ENCODE measurements around the gene VILL. TPM values are rescaled to one million over a fixed set of nuclear protein-coding genes. Genes with fewer than 3 reads are reported as not detected.

The VILL gene
- total RNA-seq, 1 donor from 2014 or later = 4.9 TPM

DNA sequence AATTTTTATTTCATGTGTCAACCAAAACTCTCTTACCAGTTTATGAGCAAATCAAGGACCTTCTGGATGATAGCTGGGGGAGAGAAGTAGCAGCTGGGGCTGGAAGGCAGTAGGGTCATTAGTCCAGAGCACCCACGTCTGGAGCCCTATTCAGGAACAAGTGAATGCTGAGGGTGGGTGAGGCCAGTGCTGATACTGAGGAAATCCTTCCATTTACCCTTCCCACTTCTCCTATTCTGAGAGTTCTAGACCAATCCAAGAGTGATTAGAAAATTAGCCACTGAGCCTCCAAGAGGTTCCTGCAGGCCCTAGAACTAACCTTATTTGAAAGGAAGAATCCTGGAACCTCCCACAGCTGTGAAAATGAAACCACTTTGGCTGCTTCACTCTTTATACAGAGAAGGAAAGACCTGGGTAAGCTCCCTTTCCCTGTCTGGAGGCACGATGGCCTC, 46.2 kb upstream of the VILL start:
- Mint-ChIP-seq H3K27me3 (ENCODE audit: low read depth) (no peaks in the 10 kb centered on the region), H3K9me3 (no peaks in the 10 kb centered on the region), H3K27ac (ENCODE audit: unreplicated experiment) (no peak overlapping the region), H3K4me1 (peaks cover 21% of the 10 kb centered on the region), H3K36me3 (ENCODE audit: low read depth) (peaks cover 2% of the 10 kb centered on the region), H3K4me3 (no peak overlapping the region)
- no peak for DNase-seq (ENCODE audit: low read depth, low spot score)
- TF ChIP-seq, protein P1, sequence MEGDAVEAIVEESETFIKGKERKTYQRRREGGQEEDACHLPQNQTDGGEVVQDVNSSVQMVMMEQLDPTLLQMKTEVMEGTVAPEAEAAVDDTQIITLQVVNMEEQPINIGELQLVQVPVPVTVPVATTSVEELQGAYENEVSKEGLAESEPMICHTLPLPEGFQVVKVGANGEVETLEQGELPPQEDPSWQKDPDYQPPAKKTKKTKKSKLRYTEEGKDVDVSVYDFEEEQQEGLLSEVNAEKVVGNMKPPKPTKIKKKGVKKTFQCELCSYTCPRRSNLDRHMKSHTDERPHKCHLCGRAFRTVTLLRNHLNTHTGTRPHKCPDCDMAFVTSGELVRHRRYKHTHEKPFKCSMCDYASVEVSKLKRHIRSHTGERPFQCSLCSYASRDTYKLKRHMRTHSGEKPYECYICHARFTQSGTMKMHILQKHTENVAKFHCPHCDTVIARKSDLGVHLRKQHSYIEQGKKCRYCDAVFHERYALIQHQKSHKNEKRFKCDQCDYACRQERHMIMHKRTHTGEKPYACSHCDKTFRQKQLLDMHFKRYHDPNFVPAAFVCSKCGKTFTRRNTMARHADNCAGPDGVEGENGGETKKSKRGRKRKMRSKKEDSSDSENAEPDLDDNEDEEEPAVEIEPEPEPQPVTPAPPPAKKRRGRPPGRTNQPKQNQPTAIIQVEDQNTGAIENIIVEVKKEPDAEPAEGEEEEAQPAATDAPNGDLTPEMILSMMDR (conservative IDR thresholded peaks at IDR 0.05) = no peak

DNA sequence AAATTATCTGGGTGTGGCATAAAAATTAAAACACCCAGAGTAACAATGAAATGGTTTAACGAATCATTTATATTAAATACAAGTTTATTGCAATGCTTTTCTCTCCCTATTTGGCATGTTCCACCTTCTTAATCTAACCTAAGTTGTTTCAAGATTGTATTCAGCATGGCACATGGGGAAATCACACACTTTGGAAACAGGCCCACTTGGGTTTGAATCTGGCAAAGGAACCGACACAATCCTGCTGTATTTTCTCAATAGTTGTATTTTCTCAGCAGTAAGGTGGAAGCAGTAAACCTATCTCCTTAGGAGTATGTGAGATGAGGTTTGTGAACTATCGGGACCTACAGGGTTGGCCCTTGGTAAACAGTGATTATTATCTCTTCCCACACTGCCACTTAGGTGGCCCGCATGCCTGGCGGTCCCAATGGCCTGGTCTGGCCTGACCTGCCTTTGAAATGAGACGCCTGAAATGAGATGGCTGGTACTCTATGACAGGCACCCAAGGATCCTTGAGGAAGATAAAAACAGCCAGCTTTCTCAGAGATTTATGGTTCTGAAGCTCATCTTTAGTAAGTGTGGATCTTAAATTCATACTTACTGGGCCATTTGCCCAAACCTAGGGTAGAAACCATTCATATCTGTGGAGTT, 45.3 kb upstream of the VILL start:
- Mint-ChIP-seq H3K36me3 (ENCODE audit: low read depth) (peaks cover 5% of the 10 kb centered on the region), H3K4me1 (peaks cover 21% of the 10 kb centered on the region), H3K27ac (ENCODE audit: unreplicated experiment) (no peak overlapping the region), H3K4me3 (no peak overlapping the region), H3K9me3 (no peaks in the 10 kb centered on the region), H3K27me3 (ENCODE audit: low read depth) (no peaks in the 10 kb centered on the region)
- TF ChIP-seq, protein P1 (conservative IDR thresholded peaks at IDR 0.05) = no peak
- no peak for DNase-seq (ENCODE audit: low read depth, low spot score)

DNA sequence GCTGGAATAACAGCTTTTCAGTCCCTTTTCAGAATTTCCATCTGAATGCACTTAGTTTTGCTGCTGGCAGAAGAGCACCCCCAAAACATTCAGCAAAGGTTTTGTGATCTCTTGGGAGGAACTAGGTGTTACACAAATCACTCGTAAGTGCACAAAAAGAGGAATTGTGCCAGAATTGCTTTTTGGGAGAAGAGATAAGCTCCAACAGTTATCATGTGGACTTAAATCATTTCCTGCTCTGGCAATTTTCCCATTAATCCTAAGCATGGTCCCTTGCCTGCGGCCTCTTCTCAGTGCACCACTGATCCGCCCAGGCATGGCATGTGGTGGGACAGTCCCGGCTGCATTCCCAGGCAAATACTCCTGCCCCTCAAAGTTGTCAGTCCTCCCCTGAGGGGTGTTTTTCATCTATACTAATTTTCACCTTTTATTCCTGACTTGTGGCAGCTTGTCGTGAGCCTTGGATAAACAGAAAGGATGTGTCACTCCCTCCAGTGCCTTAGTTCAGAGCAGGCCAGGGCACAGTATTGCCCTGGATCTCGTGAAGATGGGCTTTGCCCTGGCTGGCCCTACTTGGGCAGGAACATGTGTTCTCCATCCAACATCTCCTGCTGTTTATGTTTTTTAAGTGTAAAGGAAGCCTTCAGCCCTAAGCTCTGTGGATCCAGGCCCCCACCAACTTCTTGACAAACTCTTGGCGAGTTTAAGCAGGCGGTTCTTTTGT, 44.6 kb upstream of the VILL start:
- TF ChIP-seq, protein P1 (conservative IDR thresholded peaks at IDR 0.05) = no peak
- H3K9me3 Mint-ChIP-seq = no peaks in the 10 kb centered on the region
- peaks cover 21% of the 10 kb centered on the region for H3K4me1 Mint-ChIP-seq
- H3K36me3 Mint-ChIP-seq (ENCODE audit: low read depth) = peaks cover 11% of the 10 kb centered on the region
- H3K27ac Mint-ChIP-seq (ENCODE audit: unreplicated experiment) = peak overlapping the region; percentile 65
- H3K27me3 Mint-ChIP-seq (ENCODE audit: low read depth) = no peaks in the 10 kb centered on the region
- H3K4me3 Mint-ChIP-seq = no peak overlapping the region
- DNase-seq (ENCODE audit: low read depth, low spot score) = no peak

DNA sequence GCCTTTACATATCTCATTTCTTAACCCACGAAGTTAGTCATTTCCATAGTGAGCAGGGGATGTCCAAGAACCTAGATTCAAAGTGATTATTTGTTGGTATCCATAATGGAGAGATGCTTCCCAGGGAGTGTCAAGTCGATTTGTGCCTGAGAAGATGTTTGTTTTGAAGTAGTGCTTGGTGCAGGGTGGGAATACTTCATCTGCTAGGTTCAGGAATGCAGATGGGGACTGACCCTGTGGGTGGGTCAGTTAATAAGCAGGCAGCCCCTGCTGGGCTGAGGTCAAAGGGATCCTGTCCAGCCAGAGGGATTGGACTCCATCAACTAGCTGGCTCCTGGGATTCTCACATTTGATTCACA, 44.1 kb upstream of the VILL start:
- no peaks in the 10 kb centered on the region for H3K27me3 Mint-ChIP-seq (ENCODE audit: low read depth)
- H3K4me1 Mint-ChIP-seq = peaks cover 20% of the 10 kb centered on the region
- H3K4me3 Mint-ChIP-seq = no peak overlapping the region
- TF ChIP-seq, protein P1 (conservative IDR thresholded peaks at IDR 0.05) = no peak
- H3K27ac Mint-ChIP-seq (ENCODE audit: unreplicated experiment) = peak overlapping the region; percentile 65
- no peaks in the 10 kb centered on the region for H3K9me3 Mint-ChIP-seq
- DNase-seq (ENCODE audit: low read depth, low spot score) = no peak
- peaks cover 11% of the 10 kb centered on the region for H3K36me3 Mint-ChIP-seq (ENCODE audit: low read depth)

DNA sequence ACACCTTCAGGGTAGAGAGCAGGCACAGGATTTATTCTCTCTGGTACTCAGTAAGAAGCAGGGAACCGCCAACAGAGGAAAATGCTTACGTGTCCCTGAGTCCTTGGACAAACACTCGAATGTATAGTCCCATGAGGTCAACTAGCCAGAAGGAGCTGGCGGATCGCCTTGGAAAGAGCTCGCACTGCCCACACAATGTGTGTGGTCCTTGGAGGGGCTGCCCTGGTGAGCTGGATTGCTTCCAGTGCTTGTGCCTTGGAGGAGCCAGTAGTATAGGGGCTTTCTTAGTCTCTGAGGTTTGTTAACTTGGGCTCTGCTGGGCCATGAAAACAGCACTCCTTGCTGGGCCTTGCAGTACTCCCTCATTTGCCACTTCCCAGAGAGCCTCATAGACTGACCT, 40.7 kb upstream of the VILL start:
- no peak for DNase-seq (ENCODE audit: low read depth, low spot score)
- H3K9me3 Mint-ChIP-seq = no peaks in the 10 kb centered on the region
- TF ChIP-seq, protein P1 (conservative IDR thresholded peaks at IDR 0.05) = no peak
- peaks cover 13% of the 10 kb centered on the region for H3K4me1 Mint-ChIP-seq
- H3K36me3 Mint-ChIP-seq (ENCODE audit: low read depth) = peaks cover 22% of the 10 kb centered on the region
- peak overlapping the region; percentile 89 for H3K27ac Mint-ChIP-seq (ENCODE audit: unreplicated experiment)
- no peak overlapping the region for H3K4me3 Mint-ChIP-seq
- no peaks in the 10 kb centered on the region for H3K27me3 Mint-ChIP-seq (ENCODE audit: low read depth)
